HCT116 (cell line): Measurements from ENCODE around the gene TRIM69. TPM values are rescaled to one million over a fixed set of nuclear protein-coding genes. Genes with fewer than 3 reads are reported as not detected.

Experiments
- ATAC-seq: fragments of 200-7000 bp; cut with Tn5 transposase; 2 replicates; pipeline ENCODE4 v1.9.1; 2020; ENCODE audit warnings: mild to moderate bottlenecking, moderate library complexity
- BruUV-seq: library from RNA; stranded (reverse); fragments of 400-500 nt; replicated peaks from 2 replicates; lab custom pipeline; 2021; lab: Mats Ljungman, UMichigan
- CTCF ChIA-PET: fragments of 300-600 bp; sonication (Branson Sonifier 250); formaldehyde crosslinking; loops from one replicate; lab custom pipeline; 2021; ENCODE audit warnings: antibody characterized with exemption; lab: Charles Lee
- POLR2A ChIA-PET: fragments of 300-600, 350-600 bp; sonication (Branson Sonifier 250); formaldehyde crosslinking; loops from one replicate; lab custom pipeline; 2021; ENCODE audit warnings: antibody characterized with exemption; lab: Charles Lee
- RAD21 ChIA-PET, 2 experiments: fragments of 300-600 bp; sonication (Branson Sonifier 250); formaldehyde crosslinking; loops; one replicate each; lab custom pipeline; 2023; ENCODE audit warnings: low total read pairs in 2 of 2; ENCODE audit not compliant: uncharacterized antibody in 2 of 2, unreplicated experiment in 2 of 2, low non-redundant PET in 1 of 2; lab: Charles Lee
- DNase-seq: peaks from one replicate; pipeline ENCODE4 v3.0.0-alpha.2; 2010; ENCODE audit warnings: low read depth, low spot score
- H2AFZ ChIP-seq: fragments of 200-600 bp; shearing (Covaris generic), sonication (generic); 2 replicates; pipeline ENCODE4 v1.6.1; 2017; ENCODE audit warnings: low read depth, mixed run types, mixed read lengths, antibody characterized with exemption, low read length; ENCODE audit not compliant: poor library complexity, severe bottlenecking
- H3K27ac ChIP-seq: 2 replicates; pipeline ENCODE4 v1.5.1; 2012; ENCODE audit warnings: low read depth, low read length
- H3K27me3 ChIP-seq: fragments of 200-600 bp; sonication (generic); 2 replicates; pipeline ENCODE4 v1.6.1; 2016; ENCODE audit warnings: mixed run types, low read length, mixed read lengths; ENCODE audit not compliant: insufficient read depth
- H3K36me3 ChIP-seq, 2 experiments: fragments of 200-500 bp in 1 of 2; fragments of 200-600 bp in 1 of 2; sonication (Bioruptor generic) in 1 of 2; sonication (generic) in 1 of 2; 2 replicates each; pipeline versions ENCODE4 v1.5.1 to v1.6.1; 2014 to 2016; ENCODE audit warnings: low read length in 2 of 2, inconsistent platforms in 1 of 2, mixed read lengths in 1 of 2, mixed run types in 1 of 2; ENCODE audit not compliant: insufficient read depth in 2 of 2, control insufficient read depth in 1 of 2
- H3K4me1 ChIP-seq, 2 experiments: fragments of 200-600 bp in 1 of 2; sonication (generic) in 1 of 2; 2 replicates each; pipeline versions ENCODE4 v1.5.1 to v1.6.1; 2012 to 2017; ENCODE audit warnings: low read length in 2 of 2, inconsistent platforms in 1 of 2, mild to moderate bottlenecking in 1 of 2, mixed read lengths in 1 of 2, mixed run types in 1 of 2, moderate library complexity in 1 of 2; ENCODE audit not compliant: insufficient read depth in 2 of 2, control insufficient read depth in 1 of 2
- H3K4me2 ChIP-seq: fragments of 200-600 bp; sonication (generic); 2 replicates; pipeline ENCODE4 v1.6.1; 2017; ENCODE audit warnings: mixed run types, low read length, mixed read lengths
- H3K4me3 ChIP-seq, 2 experiments: fragments of 200-600 bp in 1 of 2; sonication (generic) in 1 of 2; replicated peaks in 1 of 2; 2 replicates each; pipeline ENCODE4 v1.5.1; 2011 to 2016; ENCODE audit warnings: low read length in 2 of 2, control low read depth in 1 of 2, low read depth in 1 of 2, mild to moderate bottlenecking in 1 of 2, mixed read lengths in 1 of 2, mixed run types in 1 of 2
- H3K79me2 ChIP-seq: fragments of 200-600 bp; sonication (generic); 2 replicates; pipeline ENCODE4 v1.6.1; 2017; ENCODE audit warnings: mild to moderate bottlenecking, mixed run types, low read length, moderate library complexity, mixed read lengths; ENCODE audit not compliant: insufficient read depth
- H3K9ac ChIP-seq: fragments of 200-600 bp; sonication (generic); 2 replicates; pipeline ENCODE4 v1.6.1; 2016; ENCODE audit warnings: low read length, mixed read lengths
- H3K9me2 ChIP-seq: fragments of 200-600 bp; sonication (generic), shearing (Covaris generic); 2 replicates; pipeline ENCODE4 v1.6.1; 2017; ENCODE audit warnings: mixed run types, mild to moderate bottlenecking, moderate library complexity; ENCODE audit not compliant: insufficient read depth
- H3K9me3 ChIP-seq, 2 experiments: fragments of 200-500 bp in 1 of 2; fragments of 200-600 bp in 1 of 2; sonication (Bioruptor generic) in 1 of 2; sonication (generic) in 1 of 2; 2 replicates each; pipeline ENCODE4 v1.6.1; 2014 to 2017; ENCODE audit warnings: low read length in 2 of 2, mixed read lengths in 2 of 2, inconsistent platforms in 1 of 2, low read depth in 1 of 2, mild to moderate bottlenecking in 1 of 2, mixed run types in 1 of 2, moderate library complexity in 1 of 2; ENCODE audit not compliant: control insufficient read depth in 1 of 2, insufficient read depth in 1 of 2
- H4K20me1 ChIP-seq: fragments of 200-600 bp; sonication (generic), shearing (Covaris generic); 2 replicates; pipeline ENCODE4 v1.6.1; 2017; ENCODE audit warnings: mixed run types, mild to moderate bottlenecking, moderate library complexity; ENCODE audit not compliant: insufficient read depth
- ZFX ChIP-seq: fragments of 450-650 bp; IDR thresholded peaks from 2 replicates; pipeline ENCODE4 v1.6.1; 2017
- intact Hi-C: fragments of 100-400 bp; cut with micrococcal nuclease; formaldehyde crosslinking; loops from 2 replicates; pipeline ENCODE4 v1.10.0; 2022
- total RNA-seq: library from RNA; stranded (reverse); gene quantifications from one replicate; pipeline ENCODE4 v1.2.1, GENCODE V29; 2021; ENCODE audit not compliant: unreplicated experiment
- TF ChIP-seq, protein P1 (sequence below), 3 experiments: fragments of 200-600 bp in 1 of 3; sonication (generic) in 1 of 3; IDR thresholded peaks in 2 of 3; conservative IDR thresholded peaks in 1 of 3; 2 replicates each; pipeline ENCODE4 v1.5.1; 2012 to 2017; ENCODE audit warnings: low read depth in 2 of 3, low read length in 2 of 3, antibody characterized with exemption in 1 of 3, borderline replicate concordance in 1 of 3, control low read depth in 1 of 3, mild to moderate bottlenecking in 1 of 3, mixed read lengths in 1 of 3, mixed run types in 1 of 3, moderate library complexity in 1 of 3; ENCODE audit not compliant: insufficient read depth in 1 of 3

TRIM69 gene
- total RNA-seq, 1 experiment from 2014 or later: 13.0 TPM

- no peak overlapping the region for H2AFZ ChIP-seq
- peaks cover 7% of the 10 kb centered on the region for H3K79me2 ChIP-seq
- 0 out of 2 replicates have a peak, but pooled peaks have one; percentile 0 for TF ChIP-seq ZFX
- TF ChIP-seq, protein P1, sequence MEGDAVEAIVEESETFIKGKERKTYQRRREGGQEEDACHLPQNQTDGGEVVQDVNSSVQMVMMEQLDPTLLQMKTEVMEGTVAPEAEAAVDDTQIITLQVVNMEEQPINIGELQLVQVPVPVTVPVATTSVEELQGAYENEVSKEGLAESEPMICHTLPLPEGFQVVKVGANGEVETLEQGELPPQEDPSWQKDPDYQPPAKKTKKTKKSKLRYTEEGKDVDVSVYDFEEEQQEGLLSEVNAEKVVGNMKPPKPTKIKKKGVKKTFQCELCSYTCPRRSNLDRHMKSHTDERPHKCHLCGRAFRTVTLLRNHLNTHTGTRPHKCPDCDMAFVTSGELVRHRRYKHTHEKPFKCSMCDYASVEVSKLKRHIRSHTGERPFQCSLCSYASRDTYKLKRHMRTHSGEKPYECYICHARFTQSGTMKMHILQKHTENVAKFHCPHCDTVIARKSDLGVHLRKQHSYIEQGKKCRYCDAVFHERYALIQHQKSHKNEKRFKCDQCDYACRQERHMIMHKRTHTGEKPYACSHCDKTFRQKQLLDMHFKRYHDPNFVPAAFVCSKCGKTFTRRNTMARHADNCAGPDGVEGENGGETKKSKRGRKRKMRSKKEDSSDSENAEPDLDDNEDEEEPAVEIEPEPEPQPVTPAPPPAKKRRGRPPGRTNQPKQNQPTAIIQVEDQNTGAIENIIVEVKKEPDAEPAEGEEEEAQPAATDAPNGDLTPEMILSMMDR (IDR thresholded peaks at IDR 0.05 in 2 of 3, conservative IDR thresholded peaks at IDR 0.05 in 1 of 3; ENCODE audit: borderline replicate concordance in 1 of 3, insufficient read depth in 1 of 3, low read depth in 2 of 3, low read length in 2 of 3): no peak
- no TSS peak for BruUV-seq
- no peak overlapping the region for H3K27ac ChIP-seq
- no peaks in the 10 kb centered on the region for H3K9me2 ChIP-seq
- peak overlapping the region; percentile 44 for H3K4me2 ChIP-seq
- ChIA-PET CTCF (interaction anchor here (3.0 kb wide), 1 partner anchor 44 kb away, joined by 8 read pairs; the partner anchor contains the start of gene SPG11), POLR2A (interaction anchor here (0.9 to 1.3 kb wide), 2 partner anchors 20 to 44 kb away, joined by 4 to 8 read pairs; partner anchors contain the start of gene SPG11), RAD21 (no interaction called here)
- H3K4me1 ChIP-seq: peaks cover 3 to 19% of the 10 kb centered on the region in 2 experiments; a peak in 2 of 4 replicates
- H3K9ac ChIP-seq: no peak overlapping the region
- intact Hi-C loops: no loop called here
- H3K36me3 ChIP-seq: no peaks in the 10 kb centered on the region
- DNase-seq: no peak
- H3K27me3 ChIP-seq: no peaks in the 10 kb centered on the region
- H3K4me3 ChIP-seq: no peak overlapping the region
- no peaks in the 10 kb centered on the region for H3K9me3 ChIP-seq
- no peaks in the 10 kb centered on the region for H4K20me1 ChIP-seq
- ATAC-seq: no peak
Measured at GRCh38 chr15:44706946-44707636, 29.2 kb upstream of the TRIM69 start.
